SIG-M5 (cell line): Measurements from ENCODE around the gene GMNN.
"Not testable (repeated sequence)": the region's sequence is repeated elsewhere in the genome, so short reads cannot be mapped to it uniquely, and the experiment has no call there.

Source experiments
- DNase-seq: peaks from one replicate; lab custom pipeline; 2025; lab: John Stamatoyannopoulos, UW

GMNN gene

DNA sequence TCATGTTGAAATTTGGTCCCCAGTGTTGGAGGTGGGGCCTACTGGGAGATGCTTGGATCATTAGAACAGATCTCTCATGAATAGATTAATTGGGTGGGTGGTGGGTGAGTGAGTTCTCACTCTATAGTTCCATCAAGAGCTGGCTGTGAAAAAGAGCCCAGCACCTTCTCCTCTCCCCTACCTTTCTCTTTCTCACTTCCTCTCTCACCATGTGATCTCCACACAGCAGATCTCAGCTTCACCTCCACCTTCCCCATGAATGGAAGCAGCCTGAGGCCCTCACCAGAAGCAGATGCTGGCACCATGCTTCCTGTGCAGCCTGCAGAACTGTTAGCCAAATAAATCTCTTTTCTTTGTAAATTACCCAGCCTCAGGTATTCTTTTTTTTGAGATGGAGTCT, 12.9 kb upstream of the GMNN start:
- DNase-seq: no peak

DNA sequence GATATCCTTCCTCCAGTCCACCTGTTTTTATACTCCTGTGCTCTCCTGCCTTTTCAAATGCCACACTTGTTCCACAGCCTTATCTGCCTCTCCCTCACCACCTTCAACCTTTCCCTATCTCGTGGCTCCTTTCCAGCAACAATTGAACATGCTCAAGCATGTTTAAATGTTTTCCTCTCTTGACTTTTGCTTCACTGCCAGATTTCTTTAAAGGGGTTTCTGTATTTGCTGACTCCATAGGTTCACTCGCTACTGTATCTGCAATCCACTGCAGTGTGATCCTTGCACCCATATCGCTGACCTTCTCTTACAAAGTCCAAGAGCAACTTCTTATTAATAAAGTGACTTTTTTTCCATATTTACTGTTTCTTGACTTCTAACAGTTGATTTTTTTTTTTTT, 11.2 kb upstream of the GMNN start:
- DNase-seq: no peak

- not testable (repeated sequence) for DNase-seq
Observed at GRCh38 chr6:24764833-24765828, 9.6 kb upstream of the GMNN start.

GRCh38 chr6:24765968-24766367, 8.8 kb upstream of the GMNN start:
- DNase-seq: not testable (repeated sequence)

DNA sequence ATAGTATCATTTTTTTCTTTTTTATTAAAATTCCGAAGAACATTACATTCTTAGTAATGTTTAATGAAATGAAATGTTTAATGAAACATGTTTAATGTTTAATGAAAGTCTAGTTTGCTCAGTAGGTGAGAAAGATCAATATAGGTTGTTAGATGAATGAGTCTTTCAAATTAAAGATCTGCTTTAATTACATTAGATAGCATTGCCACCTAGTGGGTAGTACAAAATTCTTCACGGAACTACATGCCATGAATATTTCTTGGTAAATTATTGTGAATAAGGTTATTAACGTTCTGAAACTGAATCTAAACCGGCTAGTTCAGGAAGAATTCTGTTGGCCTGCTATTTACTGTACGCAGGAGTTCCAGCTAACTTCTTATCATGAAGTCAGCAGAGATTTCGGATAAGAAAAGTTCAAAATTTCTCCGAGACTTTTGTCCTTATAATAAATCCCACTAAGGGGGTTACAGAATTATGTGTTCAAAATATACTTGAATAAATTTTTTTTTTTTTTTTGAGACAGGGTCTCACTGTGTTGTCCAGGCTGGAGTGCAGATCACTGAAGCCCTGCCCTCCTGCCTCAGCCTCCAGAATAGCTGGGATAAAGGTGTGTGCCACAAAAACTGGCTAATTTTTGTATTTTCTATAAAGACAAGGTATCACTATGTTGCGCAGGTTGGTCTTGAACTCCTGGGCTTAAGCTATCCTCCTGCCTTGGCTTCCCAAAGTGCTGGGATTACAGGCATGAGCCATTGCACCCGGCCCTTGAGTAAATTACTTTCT, 7.9 kb upstream of the GMNN start:
- no peak for DNase-seq

- no peak for DNase-seq
Observed at GRCh38 chr6:24768361-24768760, 6.4 kb upstream of the GMNN start.

DNA sequence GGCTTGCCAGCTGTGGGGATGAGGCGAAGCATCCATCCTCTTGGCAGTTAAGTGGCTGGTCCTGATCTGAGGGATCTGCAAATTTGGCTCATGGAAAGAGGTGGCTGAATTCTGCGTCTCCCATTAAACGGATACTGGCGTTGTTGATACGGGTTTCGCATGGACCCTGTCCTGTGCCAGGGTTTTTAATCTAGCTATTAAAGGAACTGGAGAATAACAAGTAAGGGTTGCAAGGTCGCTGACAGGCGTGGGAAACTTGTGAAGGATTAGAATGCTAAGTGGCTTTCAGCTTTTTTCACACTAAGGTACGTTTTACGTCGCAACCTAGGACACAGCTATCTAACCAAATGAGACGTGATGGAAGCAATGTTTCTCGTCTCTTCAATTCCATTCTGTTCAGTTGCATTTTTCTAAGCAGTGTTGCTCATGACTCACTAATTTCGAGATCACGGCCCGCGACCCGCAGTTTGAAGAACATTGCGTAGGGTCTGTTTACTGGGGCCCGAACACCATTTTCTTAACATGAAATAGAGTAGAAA, 852 bp downstream of the GMNN start:
- DNase-seq: no peak

GRCh38 chr6:24777227-24777626, 2.5 kb downstream of the GMNN start:
- no peak for DNase-seq

DNA sequence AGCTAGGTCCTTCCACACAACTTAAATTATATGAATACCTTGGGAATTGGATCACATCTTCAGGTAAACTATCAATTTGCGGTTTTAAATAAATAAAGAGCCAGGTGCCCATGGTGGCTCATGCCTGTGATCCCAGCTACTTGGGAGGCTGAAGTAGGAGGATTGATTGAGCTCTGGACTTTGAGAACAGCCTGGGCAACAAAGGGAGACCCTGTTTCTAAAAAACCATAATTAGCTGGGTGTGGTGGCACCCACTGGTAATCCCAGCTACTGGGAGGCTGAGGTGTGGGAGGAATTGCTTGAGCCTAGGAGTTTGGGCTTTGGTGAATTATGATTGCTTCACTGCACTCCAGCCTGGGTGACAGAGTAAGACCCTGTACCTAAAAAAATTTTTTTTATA, 3.4 kb downstream of the GMNN start:
- no peak for DNase-seq

GRCh38 chr6:24778878-24779277, 4.1 kb downstream of the GMNN start:
- no peak for DNase-seq

GRCh38 chr6:24779416-24780016, 4.8 kb downstream of the GMNN start:
- DNase-seq: no peak

DNA sequence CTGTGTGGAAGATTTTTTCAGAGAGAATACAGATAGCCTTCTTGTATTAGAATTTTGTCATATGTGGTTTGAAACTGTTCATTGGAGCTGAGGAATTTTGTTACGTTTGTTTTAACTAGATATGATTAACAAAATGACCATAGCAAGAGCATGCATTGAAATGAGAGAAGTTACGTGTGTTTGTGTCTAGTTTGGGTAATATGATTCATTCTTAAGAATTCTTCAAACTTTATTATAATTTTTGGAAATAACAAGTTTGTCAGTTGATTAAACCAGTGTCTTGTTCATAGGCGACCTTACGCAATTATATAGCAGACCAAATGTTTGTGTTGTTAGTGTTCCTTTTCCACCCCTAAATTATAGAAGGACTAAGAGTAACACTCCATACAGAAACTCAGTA, 5.5 kb downstream of the GMNN start:
- no peak for DNase-seq

GRCh38 chr6:24788031-24788665, 13.4 kb downstream of the GMNN start:
- DNase-seq: no peak

DNA sequence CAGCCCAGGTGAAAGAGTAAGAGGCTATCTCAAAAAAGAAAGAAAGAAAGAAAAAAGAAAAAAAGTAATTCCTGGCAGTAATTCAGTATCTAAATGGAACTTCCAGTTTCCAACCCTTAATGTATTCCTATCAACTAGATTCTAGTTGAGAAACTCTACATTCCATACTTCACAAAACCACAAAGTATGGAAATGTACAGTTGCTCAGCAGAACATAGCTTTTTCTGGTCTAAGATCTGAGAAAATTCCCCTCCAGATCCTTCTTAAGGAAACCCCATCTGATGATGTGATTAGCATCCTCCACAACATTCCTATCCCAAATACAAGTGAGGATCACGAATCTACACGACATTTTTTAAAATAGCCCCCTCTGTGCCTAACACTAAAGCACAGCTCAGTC, 20.4 kb downstream of the GMNN start:
- DNase-seq: no peak

GRCh38 chr6:24796616-24797290, 22.0 kb downstream of the GMNN start:
- no peak for DNase-seq

- DNase-seq: no peak
Observed at GRCh38 chr6:24797596-24798216, 23.0 kb downstream of the GMNN start.

DNA sequence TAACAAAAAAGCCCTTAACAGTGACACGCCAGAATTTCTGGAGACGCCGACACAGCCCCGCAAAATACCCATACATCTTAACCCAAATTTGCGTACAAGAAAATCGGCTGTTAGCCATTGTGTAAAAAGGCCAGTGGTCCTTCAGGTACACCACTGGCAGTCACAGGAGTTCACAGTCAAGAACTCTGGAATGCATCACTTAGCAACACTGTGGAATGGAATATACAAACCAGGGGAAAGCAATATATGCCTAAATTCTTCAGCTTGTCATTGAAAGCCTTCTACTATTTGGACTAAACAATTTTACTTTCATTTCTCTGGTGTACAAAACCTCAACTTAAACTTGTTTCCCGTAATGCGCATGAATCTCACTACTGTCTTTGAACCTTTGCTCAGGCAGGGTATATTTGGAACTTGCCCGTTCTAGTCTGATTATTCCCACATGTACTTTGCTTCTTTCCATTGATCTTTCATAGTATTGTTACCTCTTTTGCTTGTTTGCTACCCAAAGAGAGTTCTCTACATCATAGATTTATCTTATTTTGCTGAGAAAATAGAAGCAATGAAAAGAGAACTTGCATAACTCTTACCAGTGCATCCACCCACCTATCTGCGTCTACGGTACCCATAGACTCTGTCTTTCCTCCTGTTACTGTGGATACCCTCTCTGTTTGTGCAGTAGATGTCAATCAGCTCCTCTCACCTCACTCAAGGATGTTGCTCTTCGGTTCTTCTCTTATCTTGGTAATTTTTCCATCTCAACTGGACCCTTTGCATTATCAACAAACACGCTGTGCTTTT, 24.2 kb downstream of the GMNN start, which contains the start of gene ARMH2:
TSS of gene ARMH2 (minus strand) at position 178 of the 801 bp plus-strand sequence. CDS start at position 118, 60 bp downstream.
- no peak for DNase-seq

DNA sequence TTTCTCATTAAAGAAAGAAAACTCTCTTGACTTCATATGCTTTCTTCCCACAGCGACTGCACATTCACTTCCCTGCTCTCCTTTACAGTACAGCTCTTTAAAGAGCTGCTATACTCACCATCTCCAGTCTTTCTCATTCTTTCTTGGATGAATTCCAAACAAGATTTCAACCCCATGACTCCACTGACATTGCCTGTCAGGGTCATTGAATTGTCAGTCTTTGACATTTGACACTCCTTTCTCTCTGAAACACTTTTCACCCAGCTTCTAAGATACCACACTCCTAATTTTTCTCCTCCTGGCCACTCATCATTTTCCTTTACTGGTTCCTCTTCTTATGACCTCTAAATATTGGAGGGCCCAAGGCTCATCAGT, 24.8 kb downstream of the GMNN start:
- DNase-seq: no peak

DNA sequence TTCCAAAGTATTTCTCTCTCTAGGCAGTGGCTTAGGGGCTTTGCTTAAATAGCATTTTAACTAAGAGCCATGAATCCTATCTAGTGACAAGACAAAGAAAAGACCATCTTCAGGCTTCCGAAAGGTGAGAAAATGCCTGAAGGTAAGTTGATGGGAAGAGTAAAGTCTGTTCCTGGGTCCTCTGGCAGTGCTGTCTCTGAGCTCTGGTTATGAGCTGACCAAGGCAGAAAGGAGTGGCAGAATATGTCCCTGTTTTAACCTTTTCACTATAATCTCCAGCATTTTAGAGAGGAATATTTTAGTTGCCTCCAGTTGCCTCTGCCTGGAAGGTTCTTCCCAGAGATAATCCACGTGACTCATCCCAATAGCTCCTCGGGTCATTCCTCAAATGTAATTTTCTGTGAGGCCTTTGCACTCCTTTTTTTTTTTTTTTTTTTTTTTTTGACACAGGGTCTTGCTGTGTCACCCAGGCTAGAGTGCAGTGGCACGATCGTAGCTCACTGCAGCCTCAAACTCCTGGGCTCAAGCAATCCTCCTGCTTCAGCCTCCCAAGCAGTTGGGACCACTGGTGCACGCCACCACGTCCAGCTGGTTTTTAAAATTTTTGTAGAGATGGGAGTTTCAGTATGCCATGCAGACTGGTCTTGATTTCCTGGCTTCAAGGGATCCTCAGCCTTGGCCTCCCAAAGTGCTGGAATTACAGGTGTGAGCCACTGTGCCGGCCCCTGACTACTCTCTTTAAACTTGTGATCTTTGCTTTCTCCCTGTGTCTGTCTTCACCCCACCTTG, 27.7 kb downstream of the GMNN start:
- no peak for DNase-seq
